ENCODE measurements around the gene SYT10.

- TF ChIP-seq MEF2A (IDR thresholded peaks at IDR 0.05; ENCODE audit: borderline replicate concordance, low read depth) (no peak), MAX (IDR thresholded peaks at IDR 0.05; ENCODE audit: low read depth) (no peak), JUND (IDR thresholded peaks at IDR 0.05) (no peak), GABPA (IDR thresholded peaks at IDR 0.05; ENCODE audit: low read depth) (no peak), YY1 (IDR thresholded peaks at IDR 0.05; ENCODE audit: low read depth) (no peak), REST (IDR thresholded peaks at IDR 0.05; ENCODE audit: low read depth, low read length) (no peak), EZH2phosphoT487 (IDR thresholded peaks at IDR 0.05; ENCODE audit: borderline replicate concordance, low read depth) (no peak), NRF1 (IDR thresholded peaks at IDR 0.05; ENCODE audit: low read depth, low read length) (no peak), CHD2 (IDR thresholded peaks at IDR 0.05; ENCODE audit: low read length, partially characterized antibody) (no peak)
- TF ChIP-seq, protein P1, sequence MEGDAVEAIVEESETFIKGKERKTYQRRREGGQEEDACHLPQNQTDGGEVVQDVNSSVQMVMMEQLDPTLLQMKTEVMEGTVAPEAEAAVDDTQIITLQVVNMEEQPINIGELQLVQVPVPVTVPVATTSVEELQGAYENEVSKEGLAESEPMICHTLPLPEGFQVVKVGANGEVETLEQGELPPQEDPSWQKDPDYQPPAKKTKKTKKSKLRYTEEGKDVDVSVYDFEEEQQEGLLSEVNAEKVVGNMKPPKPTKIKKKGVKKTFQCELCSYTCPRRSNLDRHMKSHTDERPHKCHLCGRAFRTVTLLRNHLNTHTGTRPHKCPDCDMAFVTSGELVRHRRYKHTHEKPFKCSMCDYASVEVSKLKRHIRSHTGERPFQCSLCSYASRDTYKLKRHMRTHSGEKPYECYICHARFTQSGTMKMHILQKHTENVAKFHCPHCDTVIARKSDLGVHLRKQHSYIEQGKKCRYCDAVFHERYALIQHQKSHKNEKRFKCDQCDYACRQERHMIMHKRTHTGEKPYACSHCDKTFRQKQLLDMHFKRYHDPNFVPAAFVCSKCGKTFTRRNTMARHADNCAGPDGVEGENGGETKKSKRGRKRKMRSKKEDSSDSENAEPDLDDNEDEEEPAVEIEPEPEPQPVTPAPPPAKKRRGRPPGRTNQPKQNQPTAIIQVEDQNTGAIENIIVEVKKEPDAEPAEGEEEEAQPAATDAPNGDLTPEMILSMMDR (IDR thresholded peaks at IDR 0.05): no peak
Observed at GRCh38 chr12:33376153-33376552, 63.5 kb downstream of the SYT10 start.
